K562 (cell line): Measurements from ENCODE around the gene TRMT1. TPM values are rescaled to one million over a fixed set of nuclear protein-coding genes. Genes with fewer than 3 reads are reported as not detected.

Experiments
- ATAC-seq: fragments of 200-7000 bp; cut with Tn5 transposase; 3 replicates; pipeline ENCODE4 v1.9.1; 2020; ENCODE audit warnings: moderate library complexity
- BruUV-seq: library from RNA; stranded (reverse); fragments of 400-500 nt; replicated peaks from 2 replicates; lab custom pipeline; 2021; lab: Mats Ljungman, UMichigan
- CTCF ChIA-PET: fragments of 300-600 bp; formaldehyde crosslinking; extraction: SDS; loops from one replicate; lab custom pipeline; 2021; ENCODE audit warnings: low intra/inter-chr PET ratio; lab: Yijun Ruan, JAX
- POLR2A ChIA-PET: fragments of 300-600, 350-650 bp; sonication (Branson Sonifier 250); formaldehyde crosslinking; extraction: SDS; loops from one replicate; lab custom pipeline; 2021; ENCODE audit warnings: antibody characterized with exemption, inconsistent platforms; lab: Yijun Ruan, JAX
- DNase-seq, 4 experiments: peaks; one replicate each; pipeline versions ENCODE4 v3.0.0 to v3.0.0-alpha.2; 2011 to 2018; ENCODE audit warnings: low spot score in 3 of 4, mixed read lengths in 3 of 4; ENCODE audit errors: extremely low read depth in 1 of 4
- FAIRE-seq: peaks from 2 replicates; lab custom pipeline; 2011; peaks lifted over from hg19 to GRCh38; lab: Jason Lieb, UNC
- H2AFZ ChIP-seq: 2 replicates; pipeline ENCODE4 v1.6.0; 2011; ENCODE audit warnings: low read depth, low read length, control low read depth, inconsistent platforms
- H3K27ac ChIP-seq: fragments of 200-600 bp; 3 replicates; pipeline ENCODE4 v1.8.0; 2011; ENCODE audit warnings: low read depth, mild to moderate bottlenecking, control low read depth, inconsistent platforms, low read length, moderate library complexity, mixed read lengths; ENCODE audit errors: extremely low read depth
- H3K27me3 ChIP-seq, 2 experiments: fragments of 300-600 bp in 1 of 2; 2 replicates in 1 of 2; 3 replicates in 1 of 2; pipeline versions ENCODE4 v1.6.0 to v1.8.0; 2011; ENCODE audit warnings: inconsistent platforms in 2 of 2, low read length in 2 of 2, mild to moderate bottlenecking in 1 of 2, mixed read lengths in 1 of 2, moderate library complexity in 1 of 2; ENCODE audit not compliant: control insufficient read depth in 2 of 2, insufficient read depth in 2 of 2
- H3K36me3 ChIP-seq: fragments of 300-600 bp; 3 replicates; pipeline ENCODE4 v1.8.0; 2011; ENCODE audit warnings: mild to moderate bottlenecking, low read length, inconsistent platforms; ENCODE audit not compliant: control insufficient read depth, insufficient read depth
- H3K4me1 ChIP-seq, 2 experiments: fragments of 200-600 bp in 1 of 2; replicated peaks in 1 of 2; 2 replicates in 1 of 2; 3 replicates in 1 of 2; pipeline versions ENCODE4 v1.5.1 to v1.8.0; 2011; ENCODE audit warnings: inconsistent platforms in 2 of 2, low read length in 2 of 2, mild to moderate bottlenecking in 1 of 2, mixed read lengths in 1 of 2, moderate library complexity in 1 of 2; ENCODE audit not compliant: control insufficient read depth in 2 of 2, insufficient read depth in 2 of 2
- H3K4me2 ChIP-seq: 2 replicates; pipeline ENCODE4 v1.6.1; 2011; ENCODE audit warnings: low read length, control low read depth, inconsistent platforms, mixed read lengths; ENCODE audit not compliant: insufficient read depth
- H3K4me3 ChIP-seq: fragments of 200-600 bp; sonication (generic), shearing (Covaris generic); 2 replicates; pipeline ENCODE4 v1.5.1; 2016; ENCODE audit warnings: control low read depth, inconsistent platforms
- H3K79me2 ChIP-seq: fragments of 200-600 bp; 3 replicates; pipeline ENCODE4 v1.8.0; 2011; ENCODE audit warnings: low read length, inconsistent platforms; ENCODE audit not compliant: control insufficient read depth, insufficient read depth
- H3K9ac ChIP-seq, 2 experiments: 2 replicates each; pipeline versions ENCODE4 v1.6.0 to v1.6.1; 2011; ENCODE audit warnings: low read depth in 2 of 2, low read length in 2 of 2, control low read depth in 1 of 2, inconsistent platforms in 1 of 2, mild to moderate bottlenecking in 1 of 2, mixed read lengths in 1 of 2; ENCODE audit not compliant: insufficient read depth in 1 of 2
- H3K9me1 ChIP-seq: one replicate; pipeline ENCODE4 v1.6.0; 2011; ENCODE audit warnings: inconsistent platforms, mild to moderate bottlenecking, low read length, moderate library complexity; ENCODE audit not compliant: control insufficient read depth, insufficient read depth
- H3K9me3 ChIP-seq: replicated peaks from 2 replicates; pipeline ENCODE4 v1.5.1; 2011; ENCODE audit warnings: low read depth, low read length, inconsistent platforms; ENCODE audit not compliant: control insufficient read depth, insufficient read depth
- H4K20me1 ChIP-seq: replicated peaks from 2 replicates; pipeline ENCODE4 v1.6.1; 2011; ENCODE audit warnings: low read length, inconsistent platforms, mixed read lengths; ENCODE audit not compliant: control insufficient read depth, insufficient read depth
- ARID1B ChIP-seq: fragments of 450-650 bp; IDR thresholded peaks from 2 replicates; pipeline ENCODE4 v1.6.1; 2016; ENCODE audit warnings: antibody characterized with exemption, mild to moderate bottlenecking, inconsistent platforms
- CHD1 ChIP-seq: fragments of 200-600 bp; sonication (generic); IDR thresholded peaks from one replicate; pipeline ENCODE4 v1.6.1; 2012; ENCODE audit warnings: mild to moderate bottlenecking, moderate library complexity, low read length, inconsistent platforms
- DNMT1 ChIP-seq: fragments of 450-650 bp; IDR thresholded peaks from 2 replicates; pipeline ENCODE4 v1.6.1; 2016; ENCODE audit warnings: antibody characterized with exemption, mild to moderate bottlenecking
- E2F3 ChIP-seq: fragments of 250-450 bp; sonication (Bioruptor Pico); IDR thresholded peaks from 2 replicates; pipeline ENCODE4 v1.4.0; 2020; ENCODE audit warnings: mild to moderate bottlenecking
- L3MBTL2 ChIP-seq: fragments of 450-650 bp; IDR thresholded peaks from 2 replicates; pipeline ENCODE4 v1.6.1; 2016; ENCODE audit warnings: mild to moderate bottlenecking, moderate library complexity
- SIN3A ChIP-seq, 2 experiments: fragments of 150-350 bp in 1 of 2; IDR thresholded peaks; 2 replicates each; pipeline ENCODE4 v1.6.1; 2011 to 2016; ENCODE audit warnings: borderline replicate concordance in 2 of 2, low read depth in 2 of 2, low read length in 2 of 2, mild to moderate bottlenecking in 2 of 2, moderate library complexity in 2 of 2; ENCODE audit not compliant: control insufficient read depth in 1 of 2
- SIN3B ChIP-seq: fragments of 450-650 bp; IDR thresholded peaks from 2 replicates; pipeline ENCODE4 v1.6.1; 2017; ENCODE audit warnings: low read depth, mild to moderate bottlenecking, moderate library complexity
- ZFPM2 ChIP-seq: fragments of 250-450 bp; sonication (Bioruptor Pico); IDR thresholded peaks from 2 replicates; pipeline ENCODE4 v1.5.1; 2022; ENCODE audit warnings: mild to moderate bottlenecking
- ZNF644 ChIP-seq: fragments of 200-800 bp; sonication (Bioruptor generic); IDR thresholded peaks from 2 replicates; pipeline ENCODE4 v1.6.1; 2016; ENCODE audit warnings: low read depth, missing genetic modification characterization, missing compliant biosample characterization
- WGBS: fragments of 100-300 bp; shearing (Covaris generic); methylation state at CpG from one replicate; pipeline ENCODE4 v1.1.6; 2016; ENCODE audit warnings: low coverage, mixed read lengths; ENCODE audit not compliant: insufficient coverage; ENCODE audit errors: missing lambda C conversion rate; 5-methylcytosine and 5-hydroxymethylcytosine counted together
- in situ Hi-C: fragments of 300-500 bp; cut with MboI; formaldehyde crosslinking; loops from 4 replicates; pipeline ENCODE4 v1.15.0; 2018; ENCODE audit warnings: inconsistent platforms, mixed read lengths
- intact Hi-C: fragments of 100-400 bp; cut with micrococcal nuclease; formaldehyde crosslinking; loops from 2 replicates; pipeline ENCODE4 v1.14.2; 2022
- polyA plus RNA-seq, 8 experiments: library from polyadenylated mRNA; depleted of rRNA in 4 of 8; stranded (reverse) in 5 of 8; unstranded in 3 of 8; fragments of >200 nt; fragmentation: Nextera tagmentation in 2 of 8; fragmentation: Illumina TruSeq in 1 of 8; extraction: Ambion mirVana in 2 of 8; extraction: Trizol in 1 of 8; gene quantifications; 2 replicates each; pipeline versions ENCODE4 v1.2.1 to v1.2.3, GENCODE V29; 2011 to 2014; ENCODE audit warnings: inconsistent platforms in 1 of 8, missing spikeins in 1 of 8
- total RNA-seq, 7 experiments: library from RNA; depleted of rRNA in 6 of 7; stranded (reverse); fragments of >200 nt in 6 of 7; fragmentation: Illumina TruSeq in 2 of 7; extraction: Trizol in 2 of 7; gene quantifications; 2 replicates each; pipeline versions ENCODE4 v1.2.1 to v1.2.3, GENCODE V29; 2011 to 2021; ENCODE audit warnings: low replicate concordance in 1 of 7
- TF ChIP-seq, protein P1 (sequence below), 2 experiments: fragments of 450-650 bp in 1 of 2; sonication (generic) in 1 of 2; formaldehyde crosslinking in 1 of 2; IDR thresholded peaks; 2 replicates each; pipeline versions ENCODE4 v1.7.1 to v1.9.0; 2016 to 2022; ENCODE audit warnings: inconsistent platforms in 1 of 2, mild to moderate bottlenecking in 1 of 2, missing genetic modification reagents in 1 of 2

Gene TRMT1
- total and polyA plus RNA-seq, 9 of the 15 experiments (the other 6 are each of a cell fraction or from before 2014, with no cell fraction given): 5.8 to 158 (median 54.3) TPM

DNA sequence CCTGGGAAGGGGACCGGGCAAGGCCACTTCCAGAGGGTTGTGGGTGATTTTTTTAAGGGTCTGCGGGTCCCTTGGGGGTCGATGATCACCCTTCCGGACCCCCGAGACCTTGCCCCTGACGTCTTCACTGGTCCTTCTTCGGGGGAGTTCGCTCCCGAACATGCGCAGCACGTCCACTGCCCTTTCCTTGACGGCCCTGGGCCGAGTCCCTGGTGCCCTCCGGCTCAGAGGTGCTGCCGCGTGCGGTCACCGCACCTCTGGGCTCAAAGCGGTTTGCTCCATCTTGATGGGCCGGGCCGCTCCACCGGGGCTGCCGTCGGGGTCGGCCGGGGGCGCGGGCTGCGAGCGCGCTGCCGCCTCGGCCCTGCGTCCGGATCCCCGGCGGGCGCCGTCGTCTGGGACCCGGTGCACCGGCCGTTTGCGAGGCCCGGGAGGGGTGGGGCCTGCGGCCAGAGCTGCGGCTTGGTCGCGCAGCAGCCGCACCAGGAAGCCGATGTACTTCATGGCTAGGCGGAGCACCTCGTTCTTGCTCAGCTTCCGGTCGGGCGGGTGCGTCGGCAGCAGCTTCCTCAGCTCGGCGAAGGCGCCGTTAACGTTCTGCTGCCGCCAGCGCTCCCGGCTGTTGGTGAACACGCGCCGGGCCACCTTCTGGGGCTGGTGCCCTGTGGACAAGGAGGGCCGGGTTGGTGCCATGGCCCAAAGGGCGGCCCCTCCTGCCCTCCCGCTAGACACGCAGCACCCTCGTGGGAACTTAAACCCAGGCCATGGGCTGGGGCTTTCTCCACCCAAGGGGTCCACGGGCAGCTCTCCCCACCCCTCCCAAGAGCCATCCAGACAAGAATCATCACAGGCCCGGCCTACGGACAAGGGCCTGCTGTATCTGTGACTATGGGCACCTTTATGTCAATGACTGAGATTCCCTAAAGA, 17.2 kb downstream of the TRMT1 start:
- Histone ChIP-seq H3K79me2 (peaks cover 59% of the 10 kb centered on the region), H3K4me3 (peak overlapping the region; percentile 98), H4K20me1 (no peaks in the 10 kb centered on the region), H3K9ac (peak overlapping the region; percentile 74 to 95), H3K27me3 (no peaks in the 10 kb centered on the region), H3K36me3 (peaks cover 39% of the 10 kb centered on the region), H3K9me3 (no peaks in the 10 kb centered on the region), H3K27ac (peak overlapping the region; percentile 98), H3K4me1 (peaks cover 42 to 82% of the 10 kb centered on the region in 2 experiments), H3K9me1 (no peaks in the 10 kb centered on the region), H2AFZ (no peak overlapping the region), H3K4me2 (peak overlapping the region; percentile 99)
- ChIA-PET POLR2A (interaction anchor here (0.6 to 3.1 kb wide), 7 partner anchors 9 to 122 kb away, joined by 4 to 16 read pairs (median 4); no protein-coding TSS in a partner anchor), CTCF (interaction anchor here (0.8 kb wide), 1 partner anchor 162 kb away, joined by 3 read pairs; no protein-coding TSS in a partner anchor)
- intact Hi-C loops (no loop called here), in situ Hi-C loops (no loop called here)
- BruUV-seq: no TSS peak
- ATAC-seq (peak; percentile 10), FAIRE-seq (peak; percentile 73), DNase-seq (peak; percentile 45 to 88 (median 60))
- WGBS: 2% methylated on average over 71 of the region's 77 CpGs
- peak; percentile 97 for TF ChIP-seq L3MBTL2
- peak; percentile 42; the same call in 1 of the 2 replicates for TF ChIP-seq SIN3B
- 0 out of 4 replicates have a peak, but pooled peaks of 1 of the 2 experiments have one; percentile 56 for TF ChIP-seq SIN3A (IDR thresholded peaks at IDR 0.05; ENCODE audit: borderline replicate concordance in 2 of 2, control insufficient read depth in 1 of 2, low read depth in 2 of 2, low read length in 2 of 2)
- TF ChIP-seq DNMT1: no peak
- peak; percentile 52; the same call in 1 of the 2 replicates for TF ChIP-seq ZNF644 (tag)
- TF ChIP-seq, protein P1, sequence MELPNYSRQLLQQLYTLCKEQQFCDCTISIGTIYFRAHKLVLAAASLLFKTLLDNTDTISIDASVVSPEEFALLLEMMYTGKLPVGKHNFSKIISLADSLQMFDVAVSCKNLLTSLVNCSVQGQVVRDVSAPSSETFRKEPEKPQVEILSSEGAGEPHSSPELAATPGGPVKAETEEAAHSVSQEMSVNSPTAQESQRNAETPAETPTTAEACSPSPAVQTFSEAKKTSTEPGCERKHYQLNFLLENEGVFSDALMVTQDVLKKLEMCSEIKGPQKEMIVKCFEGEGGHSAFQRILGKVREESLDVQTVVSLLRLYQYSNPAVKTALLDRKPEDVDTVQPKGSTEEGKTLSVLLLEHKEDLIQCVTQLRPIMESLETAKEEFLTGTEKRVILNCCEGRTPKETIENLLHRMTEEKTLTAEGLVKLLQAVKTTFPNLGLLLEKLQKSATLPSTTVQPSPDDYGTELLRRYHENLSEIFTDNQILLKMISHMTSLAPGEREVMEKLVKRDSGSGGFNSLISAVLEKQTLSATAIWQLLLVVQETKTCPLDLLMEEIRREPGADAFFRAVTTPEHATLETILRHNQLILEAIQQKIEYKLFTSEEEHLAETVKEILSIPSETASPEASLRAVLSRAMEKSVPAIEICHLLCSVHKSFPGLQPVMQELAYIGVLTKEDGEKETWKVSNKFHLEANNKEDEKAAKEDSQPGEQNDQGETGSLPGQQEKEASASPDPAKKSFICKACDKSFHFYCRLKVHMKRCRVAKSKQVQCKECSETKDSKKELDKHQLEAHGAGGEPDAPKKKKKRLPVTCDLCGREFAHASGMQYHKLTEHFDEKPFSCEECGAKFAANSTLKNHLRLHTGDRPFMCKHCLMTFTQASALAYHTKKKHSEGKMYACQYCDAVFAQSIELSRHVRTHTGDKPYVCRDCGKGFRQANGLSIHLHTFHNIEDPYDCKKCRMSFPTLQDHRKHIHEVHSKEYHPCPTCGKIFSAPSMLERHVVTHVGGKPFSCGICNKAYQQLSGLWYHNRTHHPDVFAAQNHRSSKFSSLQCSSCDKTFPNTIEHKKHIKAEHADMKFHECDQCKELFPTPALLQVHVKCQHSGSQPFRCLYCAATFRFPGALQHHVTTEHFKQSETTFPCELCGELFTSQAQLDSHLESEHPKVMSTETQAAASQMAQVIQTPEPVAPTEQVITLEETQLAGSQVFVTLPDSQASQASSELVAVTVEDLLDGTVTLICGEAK (IDR thresholded peaks at IDR 0.05): peak; percentile 91
- TF ChIP-seq, protein P1 (CRISPR knock-in tag; IDR thresholded peaks at IDR 0.05): no peak
- TF ChIP-seq CHD1: peak; percentile 42
- no peak for TF ChIP-seq ARID1B
- 0 out of 2 replicates have a peak, but pooled peaks have one; percentile 9 for TF ChIP-seq E2F3
- TF ChIP-seq ZFPM2 (CRISPR knock-in tag): 0 out of 2 replicates have a peak, but pooled peaks have one; percentile 11
